HG03558 (cell line): Measurements from ENCODE around the gene ZFP36L1.

Source experiments
- ATAC-seq: cut with Tn5 transposase; IDR thresholded peaks from one replicate; pipeline ENCODE4 v1.9.1; 2021; ENCODE audit warnings: moderate number of reproducible peaks; ENCODE audit not compliant: unreplicated experiment; ENCODE audit errors: extremely low read depth

ZFP36L1 gene

DNA sequence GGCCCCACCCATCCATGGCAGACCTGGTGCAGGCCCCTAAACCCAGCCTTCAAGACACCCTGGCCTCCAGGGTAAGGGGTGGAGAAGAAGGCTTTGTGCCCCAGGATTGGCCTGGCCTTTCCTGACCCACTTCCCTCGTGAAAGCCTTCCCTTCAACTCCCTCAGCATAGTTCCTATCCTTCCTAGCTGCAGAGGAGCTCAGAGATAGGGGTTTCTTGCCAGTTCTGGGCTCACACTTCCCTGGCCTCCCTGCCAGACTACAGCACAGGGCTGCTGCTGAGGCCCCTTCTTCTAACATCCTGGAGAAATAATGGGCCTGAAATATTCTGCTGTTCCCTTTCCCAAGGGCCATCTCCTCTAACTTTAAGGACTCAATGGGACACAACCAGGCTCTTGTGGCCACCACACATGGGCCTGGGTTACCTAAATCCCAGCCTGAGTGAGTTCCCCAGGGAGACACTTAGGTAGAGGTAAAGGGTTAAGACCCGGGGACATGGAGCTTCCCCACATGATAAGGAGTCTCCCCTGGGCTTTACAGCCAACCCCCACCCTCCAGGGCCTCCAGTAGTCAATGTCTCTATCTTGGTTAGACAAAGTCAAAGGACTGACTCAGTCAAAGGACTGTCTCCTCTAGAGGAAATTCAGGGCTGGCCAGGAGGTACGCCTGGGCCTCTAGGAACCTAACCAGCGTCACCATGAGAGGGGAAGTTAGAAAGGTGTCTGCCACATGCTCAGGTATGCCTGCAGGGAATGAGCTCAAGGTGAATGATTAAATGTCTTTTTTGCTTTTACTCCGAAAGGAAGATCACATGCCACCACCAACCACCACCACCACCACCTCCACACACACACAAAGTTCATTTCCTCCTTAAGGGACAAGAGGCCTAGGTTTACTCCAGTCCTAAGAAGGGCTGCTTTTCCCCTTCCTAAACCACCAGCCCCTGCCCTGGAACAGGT lies 7.1 kb downstream of the ZFP36L1 start:
- ATAC-seq = no peak

DNA sequence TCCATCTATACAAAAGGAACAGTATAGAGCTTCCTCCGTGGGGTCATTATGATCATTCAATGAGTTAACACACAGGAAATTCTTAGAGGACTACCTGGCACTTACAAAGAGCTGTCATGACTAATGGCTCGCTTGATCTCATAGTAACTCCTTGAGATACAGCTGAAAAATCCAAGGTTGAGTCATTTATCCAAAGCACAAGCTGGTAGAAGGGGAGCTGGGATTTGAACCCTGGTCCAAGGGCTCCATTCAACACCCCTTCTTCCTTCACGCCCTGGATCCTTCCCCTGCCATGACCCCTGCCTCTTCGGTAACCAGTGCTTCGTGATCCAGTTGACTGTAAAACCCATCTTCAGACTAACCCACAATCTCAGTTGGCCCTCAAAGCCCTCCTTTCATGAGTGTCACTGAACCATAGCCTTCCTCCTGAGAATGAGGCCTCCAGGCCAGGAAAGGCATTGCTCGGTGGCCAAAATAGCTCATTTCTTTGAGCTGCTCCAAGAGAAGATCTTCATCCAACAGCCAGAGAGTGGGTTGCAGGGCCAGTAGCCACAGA lies 7.8 kb downstream of the ZFP36L1 start:
- no peak for ATAC-seq

- no peak for ATAC-seq
These were observed 8.5 kb downstream of the ZFP36L1 start for GRCh38 chr14:68784226-68784910.

DNA sequence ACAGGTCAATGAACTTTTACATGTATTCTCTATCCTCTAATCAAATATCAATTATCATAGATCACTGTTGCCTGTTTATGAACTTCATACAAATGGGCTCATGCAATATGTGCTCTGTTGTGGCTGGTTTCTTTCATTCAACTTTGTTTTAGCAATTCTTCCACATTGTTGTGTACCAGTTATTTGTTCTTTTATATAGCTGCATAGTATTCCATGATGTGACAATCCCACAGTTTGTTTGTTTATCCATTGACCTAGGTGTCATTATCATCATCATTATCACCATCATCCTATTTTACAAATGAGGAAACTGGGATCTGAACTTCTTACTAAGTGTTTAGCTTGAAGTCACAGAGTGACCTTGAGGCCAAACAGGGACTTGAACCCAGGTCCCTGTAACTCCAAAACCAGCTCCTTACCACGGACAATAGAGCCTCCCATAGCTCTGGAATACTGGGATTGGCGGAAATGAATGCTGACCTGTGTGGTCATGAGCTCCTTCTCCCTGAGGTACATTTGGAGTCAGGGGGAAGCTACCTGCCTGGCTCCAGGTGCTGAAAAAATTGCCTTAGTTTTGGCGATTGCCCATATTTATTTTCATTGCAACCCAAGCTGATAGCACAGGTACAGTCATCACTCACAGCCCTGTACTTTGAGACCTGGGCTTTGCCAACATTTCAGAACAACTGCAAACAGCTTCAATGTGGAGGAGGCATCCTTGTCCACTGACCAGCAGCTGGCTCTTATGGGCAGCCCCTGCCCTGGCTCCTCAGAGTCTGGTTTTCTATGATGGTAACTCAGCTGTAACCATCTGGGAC lies 9.2 kb downstream of the ZFP36L1 start:
- no peak for ATAC-seq

- no peak for ATAC-seq
These were observed 10.5 kb downstream of the ZFP36L1 start for GRCh38 chr14:68782091-68782981.

DNA sequence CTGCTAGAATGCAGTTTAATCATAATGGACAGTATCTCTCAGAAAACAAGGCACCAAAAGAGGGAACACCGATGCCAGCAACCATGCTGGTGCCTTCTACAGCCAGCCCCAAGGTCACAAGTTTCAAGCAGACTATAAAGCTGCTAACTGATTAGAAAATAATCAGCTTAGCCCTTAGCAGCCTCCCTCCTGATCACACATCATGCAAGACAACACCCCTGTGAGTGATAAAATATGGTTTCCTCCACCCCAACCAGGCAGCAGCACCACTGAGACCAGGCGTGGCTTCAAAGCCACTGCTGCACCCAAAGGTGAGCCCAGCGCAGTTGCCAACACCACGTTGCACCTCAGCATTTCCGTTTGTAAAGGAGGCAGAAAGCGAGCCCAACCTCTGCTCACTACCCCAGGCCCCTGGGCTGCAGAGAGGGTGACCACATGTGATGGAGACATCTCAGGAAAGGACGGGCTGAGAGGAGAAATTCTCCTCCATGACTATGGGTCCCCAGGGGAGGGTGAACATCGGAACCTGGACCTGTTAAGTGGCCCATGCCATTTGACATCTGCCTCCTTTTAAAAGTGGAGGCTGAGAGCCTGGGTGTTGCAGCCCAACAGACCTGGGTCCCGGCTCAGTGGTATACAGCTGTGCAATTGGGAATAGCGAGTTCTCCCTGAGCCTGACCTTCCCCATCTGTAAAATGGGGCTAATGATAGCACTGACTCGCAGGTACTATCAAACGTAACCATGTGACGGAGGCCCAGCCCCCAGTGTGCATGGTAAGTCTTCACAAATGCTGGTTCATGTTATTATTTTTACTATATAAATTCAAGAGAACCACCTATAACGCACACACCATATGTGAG lies 11.5 kb downstream of the ZFP36L1 start:
- no peak for ATAC-seq

DNA sequence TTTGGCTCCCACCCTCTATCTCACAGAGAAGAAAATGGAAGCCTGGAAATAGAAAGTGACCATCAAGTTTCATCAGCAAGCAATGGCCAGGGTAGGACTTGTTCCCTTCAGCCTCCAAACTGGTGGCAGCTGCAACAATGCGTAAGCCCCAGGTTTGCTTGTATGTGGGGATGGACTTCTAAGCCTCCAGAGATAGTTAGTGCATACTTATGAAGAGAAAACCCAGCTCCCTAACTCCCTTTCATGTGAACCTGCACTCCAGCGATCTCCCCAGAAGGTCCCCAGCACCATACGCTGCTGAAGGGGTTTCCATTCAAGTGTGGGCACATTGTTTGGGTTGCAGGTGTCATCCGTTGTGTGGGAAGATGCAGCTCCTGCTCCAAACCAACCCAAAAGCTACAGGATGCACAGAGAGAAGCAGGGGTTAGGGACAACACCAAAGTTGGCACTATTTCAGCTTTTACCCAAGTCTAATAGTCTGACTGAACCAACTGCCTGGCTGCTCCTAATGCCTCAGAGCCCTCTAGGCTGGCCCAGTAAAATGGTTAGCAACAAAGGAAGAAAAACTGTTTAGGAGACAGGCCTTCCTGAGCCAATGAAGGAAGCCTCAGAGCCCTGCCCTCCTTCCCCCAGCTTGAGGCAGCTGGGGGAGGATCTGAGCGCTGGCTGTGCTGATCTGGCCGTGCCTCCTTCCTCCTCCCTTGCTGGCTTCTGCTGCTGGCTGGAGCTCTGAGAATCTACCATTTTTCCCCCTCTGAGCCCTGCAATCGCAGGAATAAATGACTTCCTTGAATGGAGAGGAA lies 12.3 kb downstream of the ZFP36L1 start:
- no peak for ATAC-seq

- no peak for ATAC-seq
These were observed 13.0 kb downstream of the ZFP36L1 start for GRCh38 chr14:68779761-68780323.

DNA sequence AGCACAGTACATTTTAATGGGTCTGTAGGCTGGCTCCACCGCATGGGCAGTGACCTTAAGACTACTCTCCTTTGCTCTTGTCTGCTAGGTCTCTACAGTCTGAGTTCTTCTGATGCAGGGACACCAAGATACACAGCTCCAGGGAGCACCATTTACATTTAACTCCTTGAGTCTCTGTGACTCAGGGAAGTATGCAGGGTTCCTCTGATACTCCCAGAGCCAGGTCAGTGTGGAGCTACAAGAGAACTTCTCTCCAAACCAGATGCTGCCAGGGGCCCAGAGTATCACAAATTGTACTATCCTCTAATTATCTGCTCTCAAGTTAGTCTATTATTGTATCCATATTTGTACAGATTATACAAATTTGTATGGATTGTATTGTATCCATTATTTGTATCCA lies 15.2 kb downstream of the ZFP36L1 start:
- ATAC-seq = no peak

GRCh38 chr14:68775614-68776126 lies 17.2 kb downstream of the ZFP36L1 start:
- no peak for ATAC-seq

GRCh38 chr14:68774771-68775613 lies 17.9 kb downstream of the ZFP36L1 start:
- ATAC-seq = no peak

DNA sequence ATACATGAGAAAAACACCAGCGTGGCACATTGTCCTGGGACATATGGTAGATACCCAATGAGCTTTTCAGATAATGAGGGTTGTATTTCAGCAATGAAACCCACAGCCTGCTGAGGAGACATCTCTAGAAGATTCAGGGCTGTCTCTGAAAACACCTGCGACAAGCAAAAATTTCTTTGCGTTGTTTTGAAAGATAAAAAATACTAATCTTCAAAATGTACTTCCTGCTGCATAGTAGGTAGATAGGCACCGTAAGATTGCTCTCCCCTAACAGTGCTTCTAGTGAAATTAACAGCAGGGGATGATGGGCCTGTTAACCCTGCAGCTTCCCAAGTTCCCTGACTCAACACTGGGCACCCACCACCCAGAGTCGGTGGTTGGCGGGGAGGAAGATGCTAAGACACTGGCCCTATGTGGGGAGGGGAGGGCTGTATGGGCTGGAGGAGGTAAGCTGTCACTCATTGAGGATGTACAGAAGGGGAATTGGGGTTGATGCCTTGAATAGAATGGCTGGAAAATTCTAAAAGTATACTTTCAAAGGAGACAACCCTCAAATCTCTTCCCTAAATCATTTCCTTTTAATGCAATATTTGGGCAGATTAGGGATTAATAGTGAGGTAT lies 20.0 kb downstream of the ZFP36L1 start:
- no peak for ATAC-seq

GRCh38 chr14:68771631-68772030 lies 21.2 kb downstream of the ZFP36L1 start:
- no peak for ATAC-seq

GRCh38 chr14:68770553-68771286 lies 22.1 kb downstream of the ZFP36L1 start:
- ATAC-seq = no peak

GRCh38 chr14:68770051-68770450 lies 22.8 kb downstream of the ZFP36L1 start:
- ATAC-seq = no peak
